Endometrial microvascular endothelial cells (primary cell): ENCODE data around the gene AVPR2. TPM values are rescaled to one million over a fixed set of nuclear protein-coding genes. Genes with fewer than 3 reads are reported as not detected.

Experiments used
- in situ Hi-C: cut with HindIII; loops from 2 replicates; pipeline ENCODE4 v1.10.0; 2017; ENCODE audit warnings: low sequenced_read_pairs, low pct_unique_long_range_greater_than_20kb; ENCODE audit errors: inconsistent ontology term
- total RNA-seq: library from RNA; depleted of rRNA; stranded (reverse); fragments of >200 nt; gene quantifications from one replicate; pipeline ENCODE4 v1.2.3, GENCODE V29; 2015; ENCODE audit errors: inconsistent ontology term

The AVPR2 gene
- total RNA-seq = not detected

GRCh38 chrX:153903991-153904957, at the start of gene AVPR2:
AVPR2 (plus strand) TSS chrX:153904673; CDS start chrX:153905146, 473 bp downstream.
- in situ Hi-C loops = no loop called here

GRCh38 chrX:153854702-153855101, 49.8 kb upstream of the AVPR2 start:
- in situ Hi-C loops = no loop called here

- in situ Hi-C loops = no loop called here
Measured at GRCh38 chrX:153857348-153857903, 47.0 kb upstream of the AVPR2 start.

DNA sequence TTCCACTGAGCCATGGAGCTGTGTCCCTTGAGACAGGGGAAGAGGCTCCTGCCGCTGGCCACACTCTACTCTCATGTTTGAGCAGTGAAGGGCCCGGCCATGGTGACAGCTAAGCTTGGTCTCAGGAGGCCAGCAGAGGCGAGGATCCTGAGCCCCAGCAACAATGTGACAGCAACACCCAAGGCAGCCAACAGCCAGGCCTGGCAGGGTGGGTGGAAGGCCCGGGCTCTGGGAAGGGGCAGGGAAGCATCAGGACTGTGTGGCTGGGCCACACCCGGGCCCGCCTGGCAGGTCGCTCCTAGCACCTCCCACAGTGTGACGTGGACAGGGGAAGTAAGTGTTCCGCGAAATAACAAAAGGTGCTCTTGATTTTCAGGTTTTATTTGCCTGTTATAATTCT, 43.3 kb upstream of the AVPR2 start:
- in situ Hi-C loops = no loop called here

DNA sequence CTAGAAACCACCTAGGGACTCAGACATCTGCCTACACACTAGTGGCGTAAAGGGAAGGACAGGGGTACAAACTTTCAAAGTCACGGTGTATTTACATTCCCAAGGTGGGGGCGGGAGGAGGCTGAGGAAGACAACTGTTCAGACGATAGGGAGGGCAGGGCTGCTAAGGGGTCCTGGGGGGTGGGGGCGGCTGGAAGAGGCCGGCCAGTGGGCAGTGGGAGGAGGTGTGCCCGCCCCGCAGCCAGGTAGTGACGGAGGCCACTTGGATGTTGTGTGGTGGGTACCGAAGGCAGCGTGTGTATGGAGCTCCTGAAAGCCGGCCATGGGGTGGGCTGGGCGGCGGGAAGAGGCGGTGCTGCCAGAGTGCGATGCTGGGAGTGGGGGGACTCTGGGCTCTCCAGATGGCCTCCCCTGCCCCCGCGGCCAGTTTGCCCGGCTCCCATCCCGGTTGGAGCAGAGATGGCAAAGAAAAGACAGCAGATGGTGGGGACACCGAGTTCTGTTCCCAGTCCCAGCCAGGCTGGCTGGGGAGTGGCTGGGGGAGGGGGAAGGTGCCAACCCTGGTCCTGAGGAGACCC, 42.7 kb upstream of the AVPR2 start:
- in situ Hi-C loops = no loop called here

DNA sequence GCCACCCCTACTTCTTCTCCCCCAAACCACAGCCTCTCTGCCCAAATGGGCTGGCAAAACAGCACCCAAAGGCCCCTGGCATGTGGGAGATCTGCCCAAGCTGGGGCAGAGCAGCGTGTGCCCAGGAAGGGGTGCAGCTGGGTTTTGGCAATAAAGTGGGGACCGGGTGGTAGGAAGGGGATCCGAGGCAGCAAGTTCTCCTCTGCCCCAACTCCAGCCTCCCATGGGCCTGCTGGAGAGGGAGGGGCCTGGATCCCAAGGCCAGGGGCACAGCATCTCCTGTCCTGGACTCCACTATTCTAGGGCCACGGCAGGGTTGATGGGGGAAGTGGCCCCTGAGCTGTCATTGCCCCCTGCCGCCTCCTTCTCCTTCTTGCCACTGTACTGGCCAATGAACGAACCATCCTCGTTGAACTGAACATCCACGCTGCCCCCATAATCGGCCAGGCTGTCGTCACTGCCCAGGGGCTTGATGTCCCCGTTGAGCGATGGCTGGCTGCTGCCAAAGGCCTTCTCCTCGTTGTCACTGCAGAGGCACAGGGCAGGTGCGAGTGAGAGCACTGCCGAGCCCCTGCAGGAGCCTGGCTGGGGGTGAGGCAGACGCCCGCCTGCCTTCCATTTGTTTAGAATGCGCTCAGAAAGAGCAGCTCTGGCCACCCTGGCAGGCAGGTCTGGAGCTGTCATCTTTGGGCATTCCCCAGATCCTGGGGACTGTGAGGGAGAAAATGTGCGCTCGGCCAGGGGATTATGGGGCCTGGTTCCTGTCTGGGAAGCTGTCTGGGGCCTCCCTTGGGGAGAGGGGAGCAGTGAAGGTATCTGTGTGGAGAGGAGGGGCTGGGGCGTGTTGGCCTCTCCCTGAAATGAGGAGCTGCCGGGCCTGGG, 41.9 kb upstream of the AVPR2 start:
- in situ Hi-C loops = no loop called here

DNA sequence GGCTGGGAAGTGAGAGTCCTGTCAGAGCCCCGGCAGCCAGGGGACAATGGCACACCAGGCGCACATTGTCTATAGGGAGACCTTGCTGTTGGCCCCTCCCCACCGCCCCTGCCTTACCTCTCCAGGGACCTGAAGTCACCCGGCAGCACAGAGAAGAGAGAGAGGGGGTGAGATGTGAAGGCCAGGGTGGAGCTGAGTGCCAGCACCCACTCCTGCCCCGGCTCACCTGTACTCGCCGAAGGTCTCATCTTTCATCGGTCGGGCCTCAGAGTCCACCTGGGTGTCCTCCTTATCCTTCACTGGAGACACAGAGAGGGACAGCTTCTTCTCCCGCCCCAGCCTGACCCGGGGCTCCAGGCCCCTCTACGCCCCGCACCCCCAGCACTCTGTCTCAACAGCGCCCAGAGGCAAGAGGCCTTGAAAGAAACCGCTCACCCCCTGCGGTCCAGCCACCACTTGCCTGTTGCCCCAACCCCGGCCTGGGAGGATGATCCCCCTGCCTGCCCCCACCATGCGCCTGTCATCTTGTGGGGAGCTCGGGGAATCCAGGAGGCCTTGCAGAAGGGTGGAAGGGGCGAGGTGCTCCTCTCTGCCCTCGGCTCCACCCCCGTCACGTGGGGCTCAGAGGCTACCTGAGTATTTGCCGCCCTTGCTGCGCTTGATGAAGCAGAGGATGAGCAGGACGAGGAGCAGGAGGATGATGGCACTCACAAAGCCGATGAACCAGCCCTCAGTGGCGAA, 41.1 kb upstream of the AVPR2 start:
- in situ Hi-C loops = no loop called here

GRCh38 chrX:153864101-153864500, 40.4 kb upstream of the AVPR2 start:
- in situ Hi-C loops = no loop called here

DNA sequence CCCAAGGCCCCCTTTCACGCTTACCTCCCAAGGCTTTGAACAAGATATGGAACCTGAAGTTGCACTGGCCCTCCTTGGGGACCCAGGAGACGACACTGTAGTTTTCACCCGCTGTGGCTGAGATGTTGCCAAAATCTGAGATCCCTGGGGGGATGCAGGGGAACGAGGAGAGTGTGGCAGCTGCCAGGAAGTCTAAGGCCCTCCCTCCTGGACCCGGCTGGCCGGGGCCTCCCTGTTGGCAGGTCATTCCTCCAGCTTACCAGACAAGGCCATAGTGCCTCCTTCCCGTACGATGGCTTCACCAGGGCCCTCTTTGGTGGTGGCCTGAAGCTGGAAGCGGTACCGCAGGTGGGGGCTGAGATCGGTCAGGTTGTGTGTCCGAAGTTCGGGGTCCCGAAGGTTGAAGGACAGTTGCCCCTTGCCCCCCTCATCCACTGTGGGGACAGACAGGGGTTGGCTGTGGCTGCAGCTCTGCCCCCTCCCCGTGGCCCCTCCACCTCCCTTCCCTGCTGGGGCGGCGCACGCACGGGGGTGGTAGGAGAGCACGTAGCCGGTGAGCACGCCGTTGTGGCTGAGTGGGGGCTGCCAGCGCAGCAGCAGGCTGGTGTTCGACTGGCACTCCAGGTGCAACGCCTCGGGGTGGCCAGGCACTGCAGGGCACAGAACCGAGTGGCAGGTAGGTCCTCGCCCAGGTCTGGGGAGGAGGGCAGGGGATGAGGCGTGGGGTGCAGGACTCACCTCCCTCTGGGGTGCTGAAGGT, 39.7 kb upstream of the AVPR2 start:
- in situ Hi-C loops = no loop called here

DNA sequence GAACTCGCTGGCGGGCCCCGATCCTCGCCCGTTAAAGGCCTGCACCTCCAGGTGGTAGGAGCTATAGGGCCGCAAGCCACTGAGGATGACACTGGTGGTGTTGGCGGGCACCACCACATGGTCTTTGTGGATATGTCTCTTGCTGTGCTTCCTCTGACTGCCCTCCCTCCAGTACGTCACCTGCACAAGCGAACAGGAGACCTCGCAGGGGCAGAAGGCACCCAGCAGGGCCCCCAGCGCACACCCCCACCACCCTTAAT, 39.2 kb upstream of the AVPR2 start:
- in situ Hi-C loops = no loop called here

GRCh38 chrX:153865685-153866084, 38.8 kb upstream of the AVPR2 start:
- in situ Hi-C loops = no loop called here

- in situ Hi-C loops = no loop called here
Measured at GRCh38 chrX:153866302-153867019, 38.0 kb upstream of the AVPR2 start.

- in situ Hi-C loops = no loop called here
Measured at GRCh38 chrX:153867139-153867538, 37.3 kb upstream of the AVPR2 start.

DNA sequence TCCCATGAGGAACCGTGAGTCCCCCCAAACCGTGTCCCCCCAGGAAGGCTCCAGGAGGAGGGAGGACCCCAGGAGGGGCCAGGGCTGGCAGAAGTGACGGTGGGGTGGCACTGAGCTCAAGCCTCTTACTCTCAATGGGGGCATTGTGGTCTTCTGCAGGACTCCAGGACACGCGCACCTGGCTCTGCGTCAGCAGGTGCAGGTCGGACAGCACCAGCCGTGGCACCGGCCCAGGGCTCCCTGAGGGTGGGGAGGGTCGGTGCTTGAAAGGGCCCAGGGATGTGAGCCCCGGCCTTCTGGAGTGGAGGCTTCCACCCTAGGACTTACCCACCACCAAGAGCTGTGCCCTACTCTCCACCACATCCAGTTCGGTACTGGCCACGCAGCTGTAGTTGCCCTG, 36.8 kb upstream of the AVPR2 start:
- in situ Hi-C loops = no loop called here

DNA sequence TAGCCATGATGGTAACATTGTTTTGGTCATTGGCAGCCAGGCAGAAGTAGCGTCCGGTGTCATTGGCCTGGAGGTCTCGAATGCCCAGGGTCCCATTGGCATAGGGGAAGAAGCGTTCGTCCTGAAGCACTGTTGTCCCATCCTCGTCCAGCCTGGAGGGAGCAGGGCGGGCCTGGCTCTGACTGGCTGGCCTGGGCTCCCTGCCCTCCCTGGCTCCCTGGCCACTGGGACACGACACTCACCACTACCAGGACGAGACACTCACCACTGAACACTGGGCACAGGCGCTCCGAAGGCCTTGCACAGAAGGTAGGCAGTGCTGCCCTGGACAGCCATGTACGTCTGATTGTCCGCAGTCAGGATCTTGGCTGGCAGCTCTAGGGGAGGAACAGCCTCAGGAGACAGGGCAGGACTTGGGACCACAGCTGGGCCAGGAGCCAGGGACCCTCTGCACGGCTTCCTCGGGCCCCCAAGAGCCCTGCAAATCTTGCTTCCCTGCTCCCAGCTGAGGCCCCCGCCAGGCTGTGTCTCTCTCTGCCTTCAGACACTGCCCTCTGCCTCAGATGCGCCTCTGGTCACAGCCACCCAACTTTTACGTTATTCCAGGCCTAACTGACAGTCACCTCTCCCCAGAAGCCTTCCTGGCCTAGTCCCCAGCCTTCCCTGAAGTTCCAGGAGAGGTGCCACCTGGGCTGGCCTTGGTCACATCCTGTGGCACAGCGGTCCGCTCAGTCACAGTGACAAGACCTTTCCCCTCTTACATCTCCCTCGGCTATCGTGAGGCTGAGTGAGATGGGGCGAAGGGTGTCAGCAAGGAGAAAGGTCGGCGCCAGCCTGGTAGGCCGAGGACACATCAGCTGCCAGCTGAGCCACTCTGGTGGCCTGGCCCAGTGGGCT, 35.6 kb upstream of the AVPR2 start:
- in situ Hi-C loops = no loop called here

GRCh38 chrX:153869473-153870287, 34.8 kb upstream of the AVPR2 start:
- in situ Hi-C loops = no loop called here
